Endothelial cell of umbilical vein (primary cell): ENCODE data around the gene CAT. TPM values are rescaled to one million over a fixed set of nuclear protein-coding genes. Genes with fewer than 3 reads are reported as not detected.

Experiments used
- BruUV-seq: library from RNA; stranded (reverse); fragments of 400-500 nt; replicated peaks from 2 replicates; lab custom pipeline; 2021; lab: Mats Ljungman, UMichigan
- CTCF ChIA-PET: fragments of 300-600, 350-600 bp; sonication (Branson Sonifier 250); formaldehyde crosslinking; loops from one replicate; lab custom pipeline; 2021; ENCODE audit warnings: antibody characterized with exemption, inconsistent platforms; lab: Charles Lee
- POLR2A ChIA-PET: fragments of 300-600, 350-600 bp; sonication (Branson Sonifier 250); formaldehyde crosslinking; loops from one replicate; lab custom pipeline; 2021; ENCODE audit warnings: antibody characterized with exemption, inconsistent platforms; lab: Charles Lee
- DNase-seq: peaks from one replicate; pipeline ENCODE4 v3.0.0-alpha.2; 2011; ENCODE audit warnings: low read depth, low spot score
- FAIRE-seq: peaks from 2 replicates; lab custom pipeline; 2011; peaks lifted over from hg19 to GRCh38; lab: Jason Lieb, UNC
- H2AFZ ChIP-seq: 2 replicates; pipeline ENCODE4 v1.6.0; 2012; ENCODE audit warnings: low read depth, low read length, control low read depth, inconsistent platforms
- H3K27ac ChIP-seq: 2 replicates; pipeline ENCODE4 v1.5.1; 2011; ENCODE audit warnings: low read depth, mild to moderate bottlenecking, control low read depth, low read length, moderate library complexity; ENCODE audit not compliant: insufficient read depth
- H3K27me3 ChIP-seq, 2 experiments: 2 replicates each; pipeline versions ENCODE4 v1.6.0 to v1.6.1; 2011; ENCODE audit warnings: low read length in 2 of 2, mixed read lengths in 1 of 2; ENCODE audit not compliant: control insufficient read depth in 2 of 2, insufficient read depth in 2 of 2
- H3K36me3 ChIP-seq, 2 experiments: 2 replicates in 1 of 2; 3 replicates in 1 of 2; pipeline ENCODE4 v1.5.1; 2011; ENCODE audit warnings: low read length in 2 of 2, mild to moderate bottlenecking in 1 of 2, moderate library complexity in 1 of 2; ENCODE audit not compliant: control insufficient read depth in 2 of 2, insufficient read depth in 2 of 2; ENCODE audit errors: extremely low read depth in 1 of 2
- H3K4me1 ChIP-seq: 3 replicates; pipeline ENCODE4 v1.5.1; 2011; ENCODE audit warnings: mild to moderate bottlenecking, low read length; ENCODE audit not compliant: control insufficient read depth, insufficient read depth; ENCODE audit errors: extremely low read depth
- H3K4me2 ChIP-seq: 2 replicates; pipeline ENCODE4 v1.6.1; 2011; ENCODE audit warnings: low read length, control low read depth, mixed read lengths; ENCODE audit not compliant: insufficient read depth
- H3K4me3 ChIP-seq, 3 experiments: fragments of 200-600 bp in 1 of 3; sonication (generic), shearing (Covaris generic) in 1 of 3; replicated peaks in 1 of 3; 2 replicates each; pipeline ENCODE4 v1.5.1; 2011 to 2016; ENCODE audit warnings: control low read depth in 3 of 3, low read length in 3 of 3, mild to moderate bottlenecking in 2 of 3, inconsistent platforms in 1 of 3, low read depth in 1 of 3, moderate library complexity in 1 of 3; ENCODE audit not compliant: insufficient read depth in 1 of 3
- H3K79me2 ChIP-seq: 2 replicates; pipeline ENCODE4 v1.6.0; 2012; ENCODE audit warnings: low read length, inconsistent platforms; ENCODE audit not compliant: control insufficient read depth, insufficient read depth
- H3K9ac ChIP-seq: replicated peaks from 2 replicates; pipeline ENCODE3; 2011; ENCODE audit warnings: low read length, control low read depth; ENCODE audit not compliant: insufficient read depth; ENCODE audit errors: extremely low read depth
- H3K9me1 ChIP-seq: replicated peaks from 3 replicates; pipeline ENCODE4 v1.6.0; 2011; ENCODE audit warnings: mild to moderate bottlenecking, low read length; ENCODE audit not compliant: control insufficient read depth, insufficient read depth; ENCODE audit errors: extremely low read depth
- H3K9me3 ChIP-seq: replicated peaks from 2 replicates; pipeline ENCODE4 v1.5.1; 2012; ENCODE audit warnings: low read length, inconsistent platforms; ENCODE audit not compliant: control insufficient read depth, insufficient read depth
- H4K20me1 ChIP-seq: replicated peaks from 2 replicates; pipeline ENCODE3; 2011; ENCODE audit warnings: mild to moderate bottlenecking, low read length; ENCODE audit not compliant: control insufficient read depth, insufficient read depth; ENCODE audit errors: extremely low read depth
- CTCF ChIP-seq, 2 donors: IDR thresholded peaks; 1 replicate in 1 of 2; 2 replicates in 1 of 2; pipeline ENCODE4 v1.5.1; 2011; ENCODE audit warnings: low read length in 2 of 2, mild to moderate bottlenecking in 2 of 2, moderate library complexity in 2 of 2, control low read depth in 1 of 2, inconsistent platforms in 1 of 2, low read depth in 1 of 2; ENCODE audit not compliant: insufficient read depth in 1 of 2; ENCODE audit errors: extremely low read depth in 1 of 2
- EZH2 ChIP-seq: IDR thresholded peaks from 2 replicates; pipeline ENCODE4 v1.6.1; 2012; ENCODE audit warnings: borderline replicate concordance, low read depth, mild to moderate bottlenecking, moderate library complexity, low read length, inconsistent platforms; ENCODE audit not compliant: severe bottlenecking
- FOS ChIP-seq: IDR thresholded peaks from 2 replicates; pipeline ENCODE4 v1.6.1; 2011; ENCODE audit warnings: mild to moderate bottlenecking, low read length, moderate library complexity, borderline replicate concordance; ENCODE audit not compliant: insufficient read depth
- GATA2 ChIP-seq: IDR thresholded peaks from 2 replicates; pipeline ENCODE4 v1.7.0; 2011; ENCODE audit warnings: low read depth, mild to moderate bottlenecking, moderate library complexity, mixed read lengths, low read length; ENCODE audit not compliant: insufficient read length, insufficient read depth
- JUN ChIP-seq: IDR thresholded peaks from 2 replicates; pipeline ENCODE4 v1.6.1; 2011; ENCODE audit warnings: borderline replicate concordance, low read depth; ENCODE audit not compliant: insufficient read length, insufficient read depth
- MYC ChIP-seq: IDR thresholded peaks from one replicate; pipeline ENCODE4 v1.6.1; 2011; ENCODE audit warnings: mild to moderate bottlenecking, low read depth, low read length
- POLR2A ChIP-seq: IDR thresholded peaks from 2 replicates; pipeline ENCODE4 v1.6.1; 2012; ENCODE audit warnings: low read depth, mild to moderate bottlenecking, control low read depth, low read length
- POLR2AphosphoS5 ChIP-seq: IDR thresholded peaks from 2 replicates; pipeline ENCODE4 v1.6.1; 2012; ENCODE audit warnings: low read depth, mild to moderate bottlenecking, control low read depth, low read length, moderate library complexity; ENCODE audit not compliant: insufficient read depth
- dilution Hi-C: fragments of 300-500 bp; cut with MboI; formaldehyde crosslinking; loops from one replicate; pipeline ENCODE4 v1.15.0; 2019; ENCODE audit warnings: low sequenced_read_pairs; ENCODE audit not compliant: extremely low pct_ligation_motif_present
- intact Hi-C: fragments of 100-400 bp; cut with micrococcal nuclease; formaldehyde crosslinking; loops from one replicate; pipeline ENCODE4 v1.10.0; 2022
- polyA plus RNA-seq, 4 experiments: library from polyadenylated mRNA; depleted of rRNA in 3 of 4; stranded (reverse) in 3 of 4; unstranded in 1 of 4; fragments of >200 nt; gene quantifications; 2 replicates each; pipeline versions ENCODE4 v1.2.1 to v1.2.3, GENCODE V29; 2011 to 2012; ENCODE audit warnings: missing spikeins in 1 of 4
- total RNA-seq: library from RNA; stranded (reverse); gene quantifications from 2 replicates; pipeline ENCODE4 v1.2.3, GENCODE V29; 2021
- TF ChIP-seq, protein P1 (sequence below): IDR thresholded peaks from 2 replicates; pipeline ENCODE4 v1.6.1; 2011; ENCODE audit not compliant: insufficient read depth, insufficient read length

CAT gene
- total and polyA plus RNA-seq, 2 donors (not counting 3 experiments of a cell fraction or from before 2014, with no cell fraction given) = 32.7 to 50.5 TPM

GRCh38 chr11:34476849-34477248, 38.1 kb downstream of the CAT start:
- dilution Hi-C loops (no loop called here), intact Hi-C loops (no loop called here)
- no peak overlapping the region for H3K9ac ChIP-seq
- H3K4me3 ChIP-seq = no peak overlapping the region
- TF ChIP-seq EZH2 = no peak
- TF ChIP-seq GATA2 = no peak
- TF ChIP-seq POLR2A = no peak
- no peak for TF ChIP-seq JUN
- TF ChIP-seq FOS = no peak
- TF ChIP-seq MYC = no peak
- TF ChIP-seq, protein P1, sequence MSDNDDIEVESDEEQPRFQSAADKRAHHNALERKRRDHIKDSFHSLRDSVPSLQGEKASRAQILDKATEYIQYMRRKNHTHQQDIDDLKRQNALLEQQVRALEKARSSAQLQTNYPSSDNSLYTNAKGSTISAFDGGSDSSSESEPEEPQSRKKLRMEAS = no peak
- TF ChIP-seq CTCF (IDR thresholded peaks at IDR 0.05; ENCODE audit: extremely low read depth in 1 of 2, insufficient read depth in 1 of 2, low read depth in 1 of 2, low read length in 2 of 2) = no peak
- no peak for TF ChIP-seq POLR2AphosphoS5
- H2AFZ ChIP-seq = no peak overlapping the region
- no peaks in the 10 kb centered on the region for H3K9me1 ChIP-seq
- DNase-seq (no peak), FAIRE-seq (no peak)
- CTCF ChIA-PET = interaction anchor here (0.9 to 1.5 kb wide), 2 partner anchors 9 to 16 kb away, joined by 3 read pairs; no protein-coding TSS in a partner anchor
- peaks cover 3 to 7% of the 10 kb centered on the region in 2 experiments for H3K27me3 ChIP-seq
- no TSS peak for BruUV-seq
- POLR2A ChIA-PET = no interaction called here
- no peaks in the 10 kb centered on the region for H3K9me3 ChIP-seq
- H3K4me1 ChIP-seq = no peaks in the 10 kb centered on the region
- H3K4me2 ChIP-seq = no peak overlapping the region
- no peak overlapping the region for H3K27ac ChIP-seq
- H3K79me2 ChIP-seq = no peaks in the 10 kb centered on the region
- H4K20me1 ChIP-seq = no peaks in the 10 kb centered on the region
- H3K36me3 ChIP-seq = no peaks in the 10 kb centered on the region
